Upper lobe of right lung (tissue), 1 donor: ENCODE results near the gene CCDC88B. TPM values are rescaled to one million over a fixed set of nuclear protein-coding genes. Genes with fewer than 3 reads are reported as not detected.

Experiments used
- ATAC-seq: fragments of 200-7000 bp; cut with Tn5 transposase; one replicate; pipeline ENCODE4 v1.9.1; 2020; ENCODE audit warnings: mild to moderate bottlenecking, moderate library complexity
- DNase-seq: peaks from one replicate; pipeline ENCODE4 v3.0.0-alpha.2; 2020
- H3K27ac ChIP-seq: fragments of 200-600 bp; one replicate; pipeline ENCODE4 v1.8.0; 2022
- H3K27me3 ChIP-seq: fragments of 200-600 bp; one replicate; pipeline ENCODE4 v1.8.0; 2022; ENCODE audit warnings: mild to moderate bottlenecking
- H3K36me3 ChIP-seq: fragments of 200-600 bp; one replicate; pipeline ENCODE4 v1.8.0; 2022
- H3K4me1 ChIP-seq: fragments of 200-600 bp; one replicate; pipeline ENCODE4 v1.8.0; 2022
- H3K4me3 ChIP-seq: fragments of 200-600 bp; one replicate; pipeline ENCODE4 v1.8.0; 2022; ENCODE audit warnings: mild to moderate bottlenecking
- H3K9me3 ChIP-seq: fragments of 200-600 bp; one replicate; pipeline ENCODE4 v1.8.0; 2022
- intact Hi-C: fragments of 100-400 bp; cut with DNase I; formaldehyde crosslinking; loops from one replicate; pipeline ENCODE4 v1.11.0; 2022
- total RNA-seq: library from RNA; stranded (reverse); fragmentation: NEBNext Ultra II Directional; extraction: Animal tissue kit (Norgen Biotek cat#: 25700); gene quantifications from one replicate; pipeline ENCODE4 v1.2.1, GENCODE V29; 2021
- TF ChIP-seq, protein P1 (sequence below): fragments of 200-600 bp; IDR thresholded peaks from one replicate; pipeline ENCODE4 v1.8.0; 2022; ENCODE audit warnings: antibody characterized with exemption
- donor health status: DM: no; HTN: yes; CAD: no; lungs with severe emphysema.

The CCDC88B gene
- total RNA-seq, 1 donor from 2014 or later: 20.7 TPM

DNA sequence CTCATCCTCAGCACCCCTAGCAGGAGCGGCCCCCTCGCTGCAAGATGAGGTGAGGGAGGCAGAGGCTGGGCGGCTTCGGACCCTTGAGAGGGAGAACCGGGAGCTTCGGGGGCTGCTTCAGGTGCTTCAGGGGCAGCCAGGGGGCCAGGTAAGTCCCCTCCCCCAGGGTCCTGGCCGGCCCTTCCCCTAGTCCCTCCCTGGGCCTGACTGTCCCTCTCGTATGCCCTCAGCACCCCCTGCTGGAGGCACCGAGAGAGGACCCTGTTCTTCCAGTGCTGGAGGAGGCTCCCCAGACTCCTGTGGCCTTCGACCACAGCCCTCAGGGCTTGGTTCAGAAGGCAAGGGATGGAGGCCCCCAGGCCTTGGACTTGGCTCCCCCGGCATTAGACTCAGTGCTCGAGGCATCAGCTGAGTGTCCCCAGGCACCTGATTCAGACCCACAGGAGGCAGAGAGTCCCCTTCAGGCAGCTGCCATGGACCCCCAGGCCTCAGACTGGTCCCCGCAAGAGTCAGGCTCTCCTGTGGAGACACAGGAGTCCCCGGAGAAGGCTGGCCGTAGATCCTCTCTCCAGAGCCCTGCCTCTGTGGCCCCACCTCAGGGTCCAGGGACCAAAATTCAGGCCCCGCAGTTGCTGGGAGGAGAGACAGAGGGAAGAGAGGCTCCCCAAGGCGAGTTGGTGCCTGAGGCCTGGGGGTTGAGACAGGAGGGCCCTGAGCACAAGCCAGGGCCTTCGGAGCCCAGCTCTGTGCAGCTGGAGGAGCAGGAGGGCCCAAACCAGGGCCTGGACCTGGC lies 4.0 kb downstream of the CCDC88B start:
- ATAC-seq (no peak), DNase-seq (no peak)
- H3K27ac ChIP-seq: no peak overlapping the region
- H3K4me3 ChIP-seq: no peak overlapping the region
- intact Hi-C loops: no loop called here
- H3K36me3 ChIP-seq: no peaks in the 10 kb centered on the region
- H3K9me3 ChIP-seq: no peaks in the 10 kb centered on the region
- H3K27me3 ChIP-seq: no peaks in the 10 kb centered on the region
- H3K4me1 ChIP-seq: peaks cover 14% of the 10 kb centered on the region
- TF ChIP-seq, protein P1, sequence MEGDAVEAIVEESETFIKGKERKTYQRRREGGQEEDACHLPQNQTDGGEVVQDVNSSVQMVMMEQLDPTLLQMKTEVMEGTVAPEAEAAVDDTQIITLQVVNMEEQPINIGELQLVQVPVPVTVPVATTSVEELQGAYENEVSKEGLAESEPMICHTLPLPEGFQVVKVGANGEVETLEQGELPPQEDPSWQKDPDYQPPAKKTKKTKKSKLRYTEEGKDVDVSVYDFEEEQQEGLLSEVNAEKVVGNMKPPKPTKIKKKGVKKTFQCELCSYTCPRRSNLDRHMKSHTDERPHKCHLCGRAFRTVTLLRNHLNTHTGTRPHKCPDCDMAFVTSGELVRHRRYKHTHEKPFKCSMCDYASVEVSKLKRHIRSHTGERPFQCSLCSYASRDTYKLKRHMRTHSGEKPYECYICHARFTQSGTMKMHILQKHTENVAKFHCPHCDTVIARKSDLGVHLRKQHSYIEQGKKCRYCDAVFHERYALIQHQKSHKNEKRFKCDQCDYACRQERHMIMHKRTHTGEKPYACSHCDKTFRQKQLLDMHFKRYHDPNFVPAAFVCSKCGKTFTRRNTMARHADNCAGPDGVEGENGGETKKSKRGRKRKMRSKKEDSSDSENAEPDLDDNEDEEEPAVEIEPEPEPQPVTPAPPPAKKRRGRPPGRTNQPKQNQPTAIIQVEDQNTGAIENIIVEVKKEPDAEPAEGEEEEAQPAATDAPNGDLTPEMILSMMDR: peak; percentile 16

DNA sequence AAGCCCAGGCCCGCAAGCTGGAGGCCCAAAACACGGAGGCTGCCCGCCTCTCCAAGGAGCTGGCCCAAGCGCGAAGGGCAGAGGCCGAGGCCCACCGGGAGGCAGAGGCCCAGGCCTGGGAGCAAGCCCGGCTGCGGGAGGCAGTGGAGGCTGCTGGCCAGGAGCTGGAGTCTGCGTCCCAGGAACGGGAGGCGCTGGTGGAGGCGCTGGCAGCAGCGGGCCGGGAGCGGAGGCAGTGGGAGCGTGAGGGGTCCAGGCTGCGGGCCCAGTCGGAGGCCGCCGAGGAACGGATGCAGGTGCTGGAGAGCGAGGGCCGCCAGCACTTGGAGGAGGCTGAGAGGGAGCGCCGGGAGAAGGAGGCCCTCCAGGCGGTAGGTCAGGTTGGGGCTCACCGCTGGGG lies 4.8 kb downstream of the CCDC88B start:
- Histone ChIP-seq H3K4me3 (no peak overlapping the region), H3K9me3 (no peaks in the 10 kb centered on the region), H3K4me1 (peaks cover 14% of the 10 kb centered on the region), H3K27me3 (no peaks in the 10 kb centered on the region), H3K27ac (no peak overlapping the region), H3K36me3 (no peaks in the 10 kb centered on the region)
- ATAC-seq: no peak
- TF ChIP-seq, protein P1: no peak
- DNase-seq: no peak
- intact Hi-C loops: no loop called here

DNA sequence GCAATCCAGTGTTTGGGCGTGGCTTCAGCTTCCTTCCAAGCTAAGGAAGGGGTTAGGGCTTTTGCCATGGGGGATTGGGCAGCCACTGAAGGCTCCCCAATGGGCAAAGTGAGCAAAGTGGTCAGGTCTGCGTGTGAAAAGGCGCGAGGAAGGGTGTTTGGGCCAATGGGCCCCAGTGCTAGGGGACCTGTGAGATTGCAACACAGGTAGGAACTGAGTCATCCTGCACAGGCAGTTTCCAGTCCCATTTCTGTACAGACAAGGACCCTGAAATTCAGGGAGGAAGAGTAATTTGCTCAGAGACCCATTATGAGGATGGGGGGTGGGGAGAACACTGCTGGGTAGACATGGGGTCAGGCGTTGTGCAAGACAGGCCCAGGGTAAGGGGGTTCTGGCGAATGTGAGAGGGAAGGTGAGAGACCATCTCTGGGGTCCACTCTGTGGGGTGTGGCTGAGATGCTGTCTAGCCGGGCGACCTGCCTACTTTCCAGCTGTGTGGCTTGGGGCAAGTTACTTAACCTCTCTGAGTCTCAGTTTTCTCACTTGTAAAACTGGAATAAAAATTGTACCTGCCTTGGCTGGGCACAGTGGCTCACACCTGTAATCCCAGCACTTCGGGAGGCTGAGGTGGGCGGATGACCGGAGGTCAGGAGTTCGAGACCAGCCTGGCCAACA lies 7.3 kb downstream of the CCDC88B start:
- ATAC-seq (no peak), DNase-seq (no peak)

DNA sequence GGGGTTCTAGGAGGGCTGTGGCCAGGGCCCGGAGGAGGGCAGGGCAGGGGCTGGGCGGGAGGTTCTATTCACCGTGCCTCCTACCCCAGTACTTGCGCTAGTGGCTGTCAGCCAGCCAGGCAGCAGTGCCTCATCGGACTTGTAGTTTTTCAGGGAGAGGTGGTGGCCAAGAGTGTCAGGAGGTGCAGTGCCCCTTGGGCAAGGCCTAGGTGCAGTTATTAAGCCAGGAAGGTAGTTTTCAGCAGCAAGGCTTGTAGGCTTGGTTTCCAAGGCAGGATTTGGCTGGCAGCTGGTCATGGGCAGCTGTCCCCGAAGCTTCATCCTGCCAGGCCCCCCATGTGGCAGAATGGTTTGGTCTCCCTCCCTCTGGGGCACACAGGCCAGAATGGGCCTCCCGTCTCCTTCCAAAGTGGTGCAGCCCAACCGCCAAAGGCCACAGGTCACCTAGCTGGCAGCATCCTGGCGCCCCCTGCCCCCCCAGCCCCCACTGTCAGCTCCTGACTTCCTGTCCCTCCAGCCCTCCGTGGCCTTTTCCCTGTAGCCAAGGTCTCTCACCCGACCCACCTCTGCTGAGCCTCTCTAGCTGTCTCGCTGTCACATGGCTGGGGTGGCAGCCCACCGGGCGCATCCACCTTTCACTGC lies 8.5 kb downstream of the CCDC88B start:
- DNase-seq (no peak), ATAC-seq (no peak)
- H3K27ac ChIP-seq: no peak overlapping the region
- TF ChIP-seq, protein P1: no peak
- no peak overlapping the region for H3K4me3 ChIP-seq
- intact Hi-C loops: no loop called here
- H3K9me3 ChIP-seq: no peaks in the 10 kb centered on the region
- no peaks in the 10 kb centered on the region for H3K27me3 ChIP-seq
- H3K36me3 ChIP-seq: no peaks in the 10 kb centered on the region
- no peaks in the 10 kb centered on the region for H3K4me1 ChIP-seq

More for the DNA sequence above, 7.3 kb downstream of the CCDC88B start:
- intact Hi-C loops: no loop called here
- Histone ChIP-seq H3K27ac (no peak overlapping the region), H3K27me3 (no peaks in the 10 kb centered on the region), H3K36me3 (no peaks in the 10 kb centered on the region), H3K4me1 (peaks cover 1% of the 10 kb centered on the region), H3K4me3 (no peak overlapping the region), H3K9me3 (no peaks in the 10 kb centered on the region)
- TF ChIP-seq, protein P1: no peak

DNA sequence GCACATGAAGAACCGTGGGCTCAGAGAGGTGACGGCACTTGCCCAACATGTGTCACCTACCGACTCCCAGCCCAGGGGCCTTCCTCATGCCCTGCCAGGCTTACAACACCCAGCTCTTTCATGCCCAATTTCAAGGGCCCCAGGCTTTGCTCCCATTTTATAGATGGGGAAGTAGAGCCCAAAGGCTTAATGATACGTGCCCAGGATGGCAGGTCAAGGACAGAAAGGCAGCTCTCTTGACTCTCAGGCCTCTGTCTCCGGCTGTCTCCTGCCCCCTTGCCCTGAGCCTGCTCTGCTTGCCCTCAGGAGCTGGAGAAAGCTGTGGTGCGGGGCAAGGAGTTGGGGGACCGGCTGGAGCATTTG lies 9.0 kb downstream of the CCDC88B start:
- ATAC-seq (no peak), DNase-seq (no peak)
- TF ChIP-seq, protein P1: no peak
- no peak overlapping the region for H3K27ac ChIP-seq
- intact Hi-C loops: no loop called here
- H3K4me1 ChIP-seq: no peaks in the 10 kb centered on the region
- H3K4me3 ChIP-seq: no peak overlapping the region
- no peaks in the 10 kb centered on the region for H3K36me3 ChIP-seq
- H3K9me3 ChIP-seq: no peaks in the 10 kb centered on the region
- no peaks in the 10 kb centered on the region for H3K27me3 ChIP-seq
